Activated CD8-positive, alpha-beta T cell treated with anti-CD3 and anti-CD28 coated beads for 36 hours (primary cell): Measurements from ENCODE around the gene NFKB1. TPM values are rescaled to one million over a fixed set of nuclear protein-coding genes. Genes with fewer than 3 reads are reported as not detected.
A peak's percentile ranks its signal among the peaks of the same experiment; 100 is the strongest.

Experiments used
- ATAC-seq: fragments of 200-7000 bp; cut with Tn5 transposase; one replicate; pipeline ENCODE4 v1.10.0; 2021; ENCODE audit warnings: mild to moderate bottlenecking, moderate library complexity
- CTCF ChIA-PET: fragments of 350-600 bp; sonication (Branson Sonifier 250); formaldehyde crosslinking; loops from one replicate; lab custom pipeline; 2021; ENCODE audit warnings: antibody characterized with exemption; lab: Charles Lee
- POLR2A ChIA-PET: fragments of 350-600 bp; sonication (Branson Sonifier 250); formaldehyde crosslinking; loops from one replicate; lab custom pipeline; 2021; ENCODE audit warnings: antibody characterized with exemption; lab: Charles Lee
- DNase-seq: peaks from one replicate; pipeline ENCODE4 v3.0.0-alpha.2; 2020
- H3K27ac Mint-ChIP-seq: one replicate; pipeline ENCODE4 v1.8.0; 2021; ENCODE audit warnings: mild to moderate bottlenecking, mixed read lengths
- H3K27me3 Mint-ChIP-seq: one replicate; pipeline ENCODE4 v1.8.0; 2021; ENCODE audit warnings: mixed read lengths
- H3K36me3 Mint-ChIP-seq: one replicate; pipeline ENCODE4 v1.8.0; 2021; ENCODE audit warnings: low read depth, mixed read lengths
- H3K4me1 Mint-ChIP-seq: one replicate; pipeline ENCODE4 v1.8.0; 2021; ENCODE audit warnings: low read depth, mixed read lengths
- H3K4me3 Mint-ChIP-seq: one replicate; pipeline ENCODE4 v1.8.0; 2021; ENCODE audit warnings: mild to moderate bottlenecking, moderate library complexity, mixed read lengths
- H3K9me3 Mint-ChIP-seq: one replicate; pipeline ENCODE4 v1.8.0; 2021; ENCODE audit warnings: mixed read lengths
- CTCF ChIP-seq: fragments of 200-600 bp; IDR thresholded peaks from one replicate; pipeline ENCODE4 v1.8.0; 2022; ENCODE audit warnings: antibody characterized with exemption, mild to moderate bottlenecking
- intact Hi-C: fragments of 100-400 bp; cut with micrococcal nuclease; formaldehyde crosslinking; loops from one replicate; pipeline ENCODE4 v1.10.0; 2022
- total RNA-seq, 2 experiments: library from RNA; stranded (reverse); gene quantifications; one replicate each; pipeline ENCODE4 v1.2.3, GENCODE V29; 2021

Gene NFKB1
- total RNA-seq: 100 to 1,000 TPM; 224 to 230 TPM

GRCh38 chr4:102500696-102501446 lies at the start of gene NFKB1:
Gene NFKB1 (plus strand): TSS chr4:102501359. CDS start chr4:102525519, 24,160 bp downstream.
- DNase-seq: peak; percentile 89
- intact Hi-C loops: loop anchor here (5.0 kb wide), 4 partner anchors 36 to 326 kb away; partner anchors contain the start of gene UBE2D3
- H3K9me3 Mint-ChIP-seq: peaks cover 6% of the 10 kb centered on the region
- H3K36me3 Mint-ChIP-seq: peaks cover 33% of the 10 kb centered on the region
- H3K4me3 Mint-ChIP-seq: peak within 1 kb of the TSS; percentile 93
- H3K27ac Mint-ChIP-seq: peak within 1 kb of the TSS; percentile 93
- ChIA-PET POLR2A (interaction anchor here (0.6 to 3.7 kb wide), 20 partner anchors 8 to 326 kb away, joined by 3 to 20 read pairs (median 6); partner anchors contain the start of gene UBE2D3), CTCF (interaction anchor here (0.7 to 2.0 kb wide), 14 partner anchors 9 to 363 kb away, joined by 3 to 10 read pairs (median 4); partner anchors contain the start of gene SLC39A8)
- H3K4me1 Mint-ChIP-seq: peaks cover 12% of the 10 kb centered on the region
- peak; percentile 70 for ATAC-seq
- no peak for TF ChIP-seq CTCF
- no peaks in the 10 kb centered on the region for H3K27me3 Mint-ChIP-seq

GRCh38 chr4:102452854-102453253 lies 48.3 kb upstream of the NFKB1 start:
- CTCF ChIA-PET: interaction anchor here (0.7 to 1.0 kb wide), 2 partner anchors 173 to 175 kb away, joined by 3 read pairs; no protein-coding TSS in a partner anchor
- intact Hi-C loops: loop anchor here (5.0 kb wide), 1 partner anchor 49 kb away; the partner anchor contains the start of gene NFKB1
- Mint-ChIP-seq H3K4me1 (peaks cover 46% of the 10 kb centered on the region), H3K9me3 (no peaks in the 10 kb centered on the region), H3K36me3 (no peaks in the 10 kb centered on the region), H3K4me3 (no peak overlapping the region), H3K27ac (peak overlapping the region; percentile 12), H3K27me3 (no peaks in the 10 kb centered on the region)
- no peak for ATAC-seq
- no peak for TF ChIP-seq CTCF
- DNase-seq: no peak
- POLR2A ChIA-PET: interaction anchor here (0.6 kb wide), 1 partner anchor 160 kb away, joined by 3 read pairs; no protein-coding TSS in a partner anchor

GRCh38 chr4:102453827-102454226 lies 47.3 kb upstream of the NFKB1 start:
- no peaks in the 10 kb centered on the region for H3K9me3 Mint-ChIP-seq
- no peak overlapping the region for H3K4me3 Mint-ChIP-seq
- ChIA-PET CTCF (interaction anchor here (0.7 to 1.5 kb wide), 3 partner anchors 46 to 176 kb away, joined by 3 to 4 read pairs (median 3); no protein-coding TSS in a partner anchor), POLR2A (interaction anchor here (1.3 kb wide), 1 partner anchor 90 kb away, joined by 3 read pairs; no protein-coding TSS in a partner anchor)
- H3K4me1 Mint-ChIP-seq: peaks cover 41% of the 10 kb centered on the region
- no peaks in the 10 kb centered on the region for H3K27me3 Mint-ChIP-seq
- intact Hi-C loops: loop anchor here (5.0 kb wide), 1 partner anchor 48 kb away; the partner anchor contains the start of gene NFKB1
- ATAC-seq: no peak
- no peak overlapping the region for H3K27ac Mint-ChIP-seq
- no peak for TF ChIP-seq CTCF
- H3K36me3 Mint-ChIP-seq: no peaks in the 10 kb centered on the region
- DNase-seq: no peak

- intact Hi-C loops: loop anchor here (5.0 kb wide), 1 partner anchor 48 kb away; the partner anchor contains the start of gene NFKB1
- H3K4me3 Mint-ChIP-seq: no peak overlapping the region
- ChIA-PET POLR2A (interaction anchor here (1.3 kb wide), 1 partner anchor 90 kb away, joined by 3 read pairs; no protein-coding TSS in a partner anchor), CTCF (interaction anchor here (0.7 to 1.5 kb wide), 4 partner anchors 10 to 175 kb away, joined by 3 to 4 read pairs (median 3); no protein-coding TSS in a partner anchor)
- H3K4me1 Mint-ChIP-seq: peaks cover 41% of the 10 kb centered on the region
- H3K9me3 Mint-ChIP-seq: no peaks in the 10 kb centered on the region
- no peak overlapping the region for H3K27ac Mint-ChIP-seq
- no peaks in the 10 kb centered on the region for H3K27me3 Mint-ChIP-seq
- DNase-seq (no peak), ATAC-seq (no peak)
- H3K36me3 Mint-ChIP-seq: no peaks in the 10 kb centered on the region
- no peak for TF ChIP-seq CTCF
Measured at GRCh38 chr4:102454268-102454667, 46.9 kb upstream of the NFKB1 start.
